GM20000 (cell line): ENCODE measurements around the gene SLC16A6.
"Not testable (repeated sequence)": the region's sequence is repeated elsewhere in the genome, so short reads cannot be mapped to it uniquely, and the experiment has no call there.

Experiments
- DNase-seq: peaks from one replicate; pipeline ENCODE4 v3.0.0; 2012; ENCODE audit warnings: low spot score
- TF ChIP-seq, protein P1 (sequence below): IDR thresholded peaks from 2 replicates; pipeline ENCODE4 v1.5.1; 2012; ENCODE audit warnings: mild to moderate bottlenecking, control low read depth; ENCODE audit errors: extremely low read depth, missing control alignments

SLC16A6 gene

DNA sequence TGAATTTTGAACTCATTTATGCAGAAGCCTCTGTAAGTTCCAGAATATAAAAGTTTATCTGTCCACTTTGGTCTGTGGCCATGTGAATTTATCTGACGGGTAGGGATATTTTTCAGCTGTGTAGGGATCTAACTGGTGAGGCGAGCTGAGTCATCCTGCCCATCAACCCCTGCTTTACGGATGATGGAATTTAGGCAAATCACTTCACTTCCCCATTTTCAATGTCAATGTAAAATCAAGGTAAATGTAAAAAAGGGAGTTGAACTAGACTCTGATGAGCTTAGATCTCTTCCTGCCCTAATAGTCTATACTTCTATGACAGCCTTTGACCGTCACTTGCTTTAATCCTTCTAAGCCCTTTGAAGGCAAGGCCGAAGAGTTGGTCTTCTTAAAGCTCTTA is 2.6 kb downstream of the SLC16A6 start:
- peak; percentile 72 for DNase-seq
- TF ChIP-seq, protein P1, sequence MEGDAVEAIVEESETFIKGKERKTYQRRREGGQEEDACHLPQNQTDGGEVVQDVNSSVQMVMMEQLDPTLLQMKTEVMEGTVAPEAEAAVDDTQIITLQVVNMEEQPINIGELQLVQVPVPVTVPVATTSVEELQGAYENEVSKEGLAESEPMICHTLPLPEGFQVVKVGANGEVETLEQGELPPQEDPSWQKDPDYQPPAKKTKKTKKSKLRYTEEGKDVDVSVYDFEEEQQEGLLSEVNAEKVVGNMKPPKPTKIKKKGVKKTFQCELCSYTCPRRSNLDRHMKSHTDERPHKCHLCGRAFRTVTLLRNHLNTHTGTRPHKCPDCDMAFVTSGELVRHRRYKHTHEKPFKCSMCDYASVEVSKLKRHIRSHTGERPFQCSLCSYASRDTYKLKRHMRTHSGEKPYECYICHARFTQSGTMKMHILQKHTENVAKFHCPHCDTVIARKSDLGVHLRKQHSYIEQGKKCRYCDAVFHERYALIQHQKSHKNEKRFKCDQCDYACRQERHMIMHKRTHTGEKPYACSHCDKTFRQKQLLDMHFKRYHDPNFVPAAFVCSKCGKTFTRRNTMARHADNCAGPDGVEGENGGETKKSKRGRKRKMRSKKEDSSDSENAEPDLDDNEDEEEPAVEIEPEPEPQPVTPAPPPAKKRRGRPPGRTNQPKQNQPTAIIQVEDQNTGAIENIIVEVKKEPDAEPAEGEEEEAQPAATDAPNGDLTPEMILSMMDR, result no peak

GRCh38 chr17:68281965-68282364 is 9.0 kb downstream of the SLC16A6 start:
- DNase-seq, result not testable (repeated sequence)

DNA sequence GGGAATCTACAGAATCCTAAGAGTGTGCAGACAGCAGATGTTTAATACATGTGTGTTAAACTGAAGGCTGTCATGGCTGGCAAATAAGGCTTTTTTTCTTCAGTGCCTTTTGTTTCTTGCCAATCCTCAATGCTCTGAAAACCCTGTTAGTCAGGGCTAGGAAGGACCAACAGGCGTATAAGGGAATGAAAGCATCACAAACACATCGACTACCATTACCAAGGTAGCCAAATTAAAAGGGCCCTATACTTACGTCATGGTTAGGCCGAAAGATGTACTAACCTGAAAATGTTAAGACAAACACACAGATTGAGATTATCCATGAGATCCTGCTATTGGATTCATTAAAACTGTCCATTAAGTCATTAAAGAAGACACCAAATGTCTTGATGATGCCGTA is 13.1 kb downstream of the SLC16A6 start:
- DNase-seq, result no peak
- TF ChIP-seq, protein P1, result no peak

DNA sequence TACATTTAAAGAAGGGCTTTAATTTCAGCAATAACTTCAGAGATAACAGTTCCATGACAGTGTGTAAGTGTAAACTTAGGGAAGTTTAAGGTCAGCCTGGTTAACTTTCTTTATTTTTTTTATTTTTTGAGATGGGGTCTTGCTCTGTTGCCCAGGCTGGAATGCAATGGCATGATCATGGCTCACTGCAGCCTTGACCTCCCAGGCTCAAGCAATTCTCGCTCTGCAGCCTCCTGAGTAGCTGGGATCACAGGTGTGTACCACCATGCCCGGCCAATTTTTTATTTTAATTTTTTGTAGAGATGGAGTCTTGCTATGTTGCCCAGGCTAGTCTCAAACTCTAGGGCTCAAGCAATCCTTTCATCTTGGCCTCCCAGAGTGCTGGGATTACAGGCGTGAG is 14.6 kb downstream of the SLC16A6 start:
- not testable (repeated sequence) for DNase-seq

GRCh38 chr17:68273722-68274121 is 17.2 kb downstream of the SLC16A6 start:
- TF ChIP-seq, protein P1, result no peak
- no peak for DNase-seq

DNA sequence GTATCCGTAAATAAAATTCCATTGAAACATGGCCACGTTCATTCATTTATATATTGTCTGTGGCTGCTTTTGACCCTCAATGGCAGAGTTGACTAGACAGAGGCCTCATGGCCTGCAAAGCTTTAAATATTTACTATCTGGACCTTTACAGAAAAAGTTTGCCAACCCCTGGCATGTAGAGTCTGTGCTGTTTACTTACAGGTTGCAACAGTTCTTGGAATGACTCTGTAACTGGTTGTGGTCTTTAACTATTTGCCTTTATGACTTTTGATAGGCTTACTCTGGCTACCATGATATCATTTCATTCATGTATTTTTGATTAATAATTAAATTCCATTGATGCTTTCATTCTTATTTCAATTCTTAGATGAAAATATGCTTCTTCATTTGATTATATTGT is 25.1 kb downstream of the SLC16A6 start:
- not testable (repeated sequence) for DNase-seq

- DNase-seq, result not testable (repeated sequence)
Observed at GRCh38 chr17:68263101-68263681, 27.7 kb downstream of the SLC16A6 start.

- DNase-seq, result not testable (repeated sequence)
Observed at GRCh38 chr17:68262467-68262866, 28.5 kb downstream of the SLC16A6 start.

GRCh38 chr17:68260051-68260762 is 30.7 kb downstream of the SLC16A6 start:
- DNase-seq, result no peak
- TF ChIP-seq, protein P1, result no peak

DNA sequence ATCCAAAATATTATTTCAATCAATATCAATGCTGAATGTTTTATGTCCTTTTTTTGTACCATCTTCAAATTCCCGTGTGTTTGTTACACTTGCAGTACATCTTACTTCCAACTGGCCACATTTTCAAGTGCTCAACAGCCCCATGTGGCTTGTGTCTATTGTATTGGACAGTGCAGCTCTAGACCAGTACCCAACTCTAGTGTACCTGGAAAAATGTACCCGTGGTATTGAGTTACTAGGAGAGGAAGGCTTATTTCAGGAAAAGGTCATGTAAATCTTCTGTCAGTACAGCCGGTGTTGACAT is 31.3 kb downstream of the SLC16A6 start:
- DNase-seq, result not testable (repeated sequence)

DNA sequence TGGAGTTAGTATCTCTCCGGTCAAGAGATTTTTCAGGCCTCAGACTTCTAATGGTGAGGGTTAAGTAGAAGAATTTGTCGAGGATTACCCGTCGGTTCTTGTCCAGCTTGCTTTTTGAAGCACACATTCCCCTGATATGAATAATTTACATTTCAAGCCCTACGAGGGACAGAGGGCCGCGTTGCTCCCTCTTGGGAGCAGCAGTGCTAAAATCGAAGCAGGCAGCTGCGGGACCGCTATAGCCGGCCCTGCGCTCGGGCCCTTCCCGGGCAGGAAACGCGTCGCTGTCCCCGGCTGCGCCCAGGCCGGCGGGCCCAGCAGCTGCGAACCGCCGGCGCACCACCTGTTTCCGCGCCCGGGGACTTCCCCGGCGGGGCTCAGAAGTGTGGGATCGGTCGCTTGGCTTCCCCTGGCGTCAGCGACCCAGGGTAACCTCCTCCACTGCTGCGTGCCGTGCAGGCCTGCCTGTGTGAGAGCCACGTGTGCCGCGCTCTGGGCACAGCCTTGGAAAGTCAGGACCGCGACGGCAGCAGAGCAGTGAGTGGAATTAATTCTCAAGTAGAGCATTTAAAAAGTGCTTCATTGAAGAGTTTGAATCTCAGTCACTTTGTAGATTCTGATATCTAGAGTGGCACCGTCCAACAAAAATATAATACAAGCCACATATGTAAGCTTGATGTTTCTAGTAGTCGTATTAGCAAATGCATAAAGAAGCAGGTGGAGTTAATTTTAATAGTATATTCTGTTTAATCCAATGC is 31.9 kb downstream of the SLC16A6 start:
- DNase-seq, result peak; percentile 74
